A549 (cell line): Measurements from ENCODE around the gene KRTAP11-1. TPM values are rescaled to one million over a fixed set of nuclear protein-coding genes. Genes with fewer than 3 reads are reported as not detected.

ENCODE experiments used
- ATAC-seq, 2 experiments: fragments of 200-7000 bp in 1 of 2; fragments of >200 bp in 1 of 2; cut with Nextera tagmentation in 1 of 2; cut with Tn5 transposase in 1 of 2; 3 replicates each; pipeline versions ENCODE4 v1.8.0 to v1.9.1; 2018 to 2020; ENCODE audit warnings: mild to moderate bottlenecking in 1 of 2, moderate library complexity in 1 of 2
- CTCF ChIA-PET: fragments of 300-600 bp; sonication (Branson Sonifier 250); formaldehyde crosslinking; extraction: SDS; loops from one replicate; lab custom pipeline; 2021; ENCODE audit warnings: antibody characterized with exemption, inconsistent platforms; lab: Yijun Ruan, JAX
- POLR2A ChIA-PET: fragments of 350-600 bp; formaldehyde crosslinking; extraction: SDS; loops from one replicate; lab custom pipeline; 2021; ENCODE audit warnings: antibody characterized with exemption, inconsistent platforms; lab: Yijun Ruan, JAX
- DNase-seq, 2 experiments: peaks; one replicate each; pipeline versions ENCODE4 v3.0.0 to v3.0.0-alpha.2; 2011 to 2016; ENCODE audit warnings: low read depth in 1 of 2, low spot score in 1 of 2
- FAIRE-seq: peaks from 2 replicates; lab custom pipeline; 2011; peaks lifted over from hg19 to GRCh38; lab: Jason Lieb, UNC
- H3K27ac ChIP-seq, 2 experiments: fragments of >200 bp; sonication (Bioruptor Twin); formaldehyde crosslinking; 3 replicates each; pipeline ENCODE4 v1.5.1; 2016 to 2017
- H3K4me1 ChIP-seq: fragments of >200 bp; sonication (Bioruptor Twin); formaldehyde crosslinking; 3 replicates; pipeline ENCODE4 v1.6.1; 2016
- H3K4me2 ChIP-seq: fragments of >200 bp; sonication (Bioruptor Twin); formaldehyde crosslinking; 3 replicates; pipeline ENCODE4 v1.6.1; 2016
- H3K4me3 ChIP-seq: fragments of >200 bp; sonication (Bioruptor Twin); formaldehyde crosslinking; 3 replicates; pipeline ENCODE4 v1.5.1; 2016
- H3K9me3 ChIP-seq: fragments of >200 bp; sonication (Bioruptor Twin); formaldehyde crosslinking; 3 replicates; pipeline ENCODE4 v1.6.1; 2016
- CBX2 ChIP-seq: fragments of 200-600 bp; sonication (generic); IDR thresholded peaks from 2 replicates; pipeline ENCODE4 v1.6.1; 2016; ENCODE audit warnings: low read depth, mild to moderate bottlenecking, borderline replicate concordance
- CHD4 ChIP-seq: fragments of 200-600 bp; sonication (generic); IDR thresholded peaks from 2 replicates; pipeline ENCODE4 v1.6.1; 2016; ENCODE audit warnings: antibody characterized with exemption, mild to moderate bottlenecking, borderline replicate concordance
- CTCF ChIP-seq: fragments of >200 bp; sonication (Bioruptor Twin); formaldehyde crosslinking; IDR thresholded peaks from 3 replicates; pipeline ENCODE4 v1.5.1; 2016
- ELK1 ChIP-seq: fragments of 150-350 bp; IDR thresholded peaks from 2 replicates; pipeline ENCODE4 v1.6.1; 2014; ENCODE audit warnings: low read depth, mild to moderate bottlenecking, low read length
- EP300 ChIP-seq, 2 experiments: fragments of >200 bp; sonication (Bioruptor Twin); formaldehyde crosslinking; IDR thresholded peaks; 2 replicates in 1 of 2; 3 replicates in 1 of 2; pipeline ENCODE4 v1.6.1; 2016 to 2017
- HEYL ChIP-seq: fragments of 250-450 bp; sonication (Bioruptor Pico); IDR thresholded peaks from 2 replicates; pipeline ENCODE4 v1.8.0; 2021; ENCODE audit warnings: mild to moderate bottlenecking, moderate library complexity
- JUNB ChIP-seq: fragments of >200 bp; sonication (Bioruptor Twin); formaldehyde crosslinking; IDR thresholded peaks from 2 replicates; pipeline ENCODE4 v1.6.1; 2016
- KDM1A ChIP-seq: fragments of 200-600 bp; sonication (generic); IDR thresholded peaks from 2 replicates; pipeline ENCODE4 v1.6.1; 2016; ENCODE audit warnings: low read depth, mild to moderate bottlenecking
- MAX ChIP-seq: IDR thresholded peaks from 2 replicates; pipeline ENCODE4 v1.6.1; 2012
- MAZ ChIP-seq: fragments of 150-350 bp; IDR thresholded peaks from 2 replicates; pipeline ENCODE4 v1.6.1; 2014; ENCODE audit warnings: antibody characterized with exemption, low read depth, low read length, borderline replicate concordance
- MYC ChIP-seq: IDR thresholded peaks from 2 replicates; pipeline ENCODE4 v1.6.1; 2012; ENCODE audit warnings: mild to moderate bottlenecking, inconsistent platforms, low read length, improper control_type of control experiment, borderline replicate concordance
- NFE2L2 ChIP-seq: fragments of 150-350 bp; conservative IDR thresholded peaks from 2 replicates; pipeline ENCODE4 v1.6.1; 2014; ENCODE audit warnings: low read length
- RARB ChIP-seq: fragments of 250-450 bp; sonication (Bioruptor Pico); IDR thresholded peaks from 2 replicates; pipeline ENCODE4 v1.8.0; 2021; ENCODE audit warnings: mild to moderate bottlenecking, moderate library complexity
- RCOR1 ChIP-seq: fragments of 150-350 bp; IDR thresholded peaks from 2 replicates; pipeline ENCODE4 v1.6.1; 2014; ENCODE audit warnings: antibody characterized with exemption, low read length, low read depth
- REST ChIP-seq: fragments of 200-600 bp; sonication (generic); IDR thresholded peaks from 2 replicates; pipeline ENCODE4 v1.6.1; 2016; ENCODE audit warnings: antibody characterized with exemption, mild to moderate bottlenecking, moderate library complexity
- SMC3 ChIP-seq: fragments of >200 bp; sonication (Bioruptor Twin); formaldehyde crosslinking; IDR thresholded peaks from 3 replicates; pipeline ENCODE4 v1.6.1; 2018; ENCODE audit warnings: inconsistent platforms
- SREBF2 ChIP-seq: fragments of 450-650 bp; IDR thresholded peaks from 2 replicates; pipeline ENCODE4 v1.6.1; 2014; ENCODE audit warnings: mild to moderate bottlenecking, moderate library complexity
- ZNF302 ChIP-seq: fragments of 250-450 bp; sonication (Bioruptor Pico); IDR thresholded peaks from 2 replicates; pipeline ENCODE4 v1.9.0; 2021; ENCODE audit warnings: inconsistent platforms, mild to moderate bottlenecking, moderate library complexity
- ZSCAN20 ChIP-seq: fragments of 250-450 bp; sonication (Bioruptor Pico); IDR thresholded peaks from 2 replicates; pipeline ENCODE4 v1.8.0; 2022; ENCODE audit warnings: mild to moderate bottlenecking, moderate library complexity
- WGBS: methylation state at CpG from one replicate; pipeline ENCODE4 v1.1.6; 2017; ENCODE audit errors: missing lambda C conversion rate; 5-methylcytosine and 5-hydroxymethylcytosine counted together
- polyA plus RNA-seq, 4 experiments: library from polyadenylated mRNA; depleted of rRNA in 3 of 4; stranded (reverse); fragments of >200 nt; fragmentation: RNase III in 1 of 4; extraction: RNeasy Plus Mini Kit Qiagen cat#74134 plus additional on column Dnase treatment in 1 of 4; gene quantifications; 2 replicates in 3 of 4; 3 replicates in 1 of 4; pipeline ENCODE4 v1.2.3, GENCODE V29; 2011 to 2017
- TF ChIP-seq, protein P1 (sequence below): IDR thresholded peaks from 2 replicates; pipeline ENCODE4 v1.6.1; 2012; ENCODE audit warnings: low read depth, borderline replicate concordance

The KRTAP11-1 gene
- polyA plus RNA-seq, 2 of the 4 experiments (the other 2 are of a cell fraction), result not detected

- ATAC-seq, result no peak
- POLR2A ChIA-PET, result no interaction called here
- TF ChIP-seq SREBF2, result no peak
- no peak for TF ChIP-seq MAZ
- TF ChIP-seq JUNB, result no peak
- TF ChIP-seq RCOR1, result no peak
- TF ChIP-seq, protein P1, sequence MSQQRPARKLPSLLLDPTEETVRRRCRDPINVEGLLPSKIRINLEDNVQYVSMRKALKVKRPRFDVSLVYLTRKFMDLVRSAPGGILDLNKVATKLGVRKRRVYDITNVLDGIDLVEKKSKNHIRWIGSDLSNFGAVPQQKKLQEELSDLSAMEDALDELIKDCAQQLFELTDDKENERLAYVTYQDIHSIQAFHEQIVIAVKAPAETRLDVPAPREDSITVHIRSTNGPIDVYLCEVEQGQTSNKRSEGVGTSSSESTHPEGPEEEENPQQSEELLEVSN, result no peak
- Histone ChIP-seq H3K27ac (no peak overlapping the region), H3K4me1 (no peaks in the 10 kb centered on the region), H3K4me3 (no peak overlapping the region), H3K4me2 (no peak overlapping the region), H3K9me3 (no peaks in the 10 kb centered on the region)
- DNase-seq, result no peak
- FAIRE-seq, result no peak
- CTCF ChIA-PET, result interaction anchor here (1.0 kb wide), 1 partner anchor 12 kb away, joined by 3 read pairs; no protein-coding TSS in a partner anchor
These were observed 38.4 kb downstream of the KRTAP11-1 start for GRCh38 chr21:30842990-30843389.

- FAIRE-seq, result no peak
- POLR2A ChIA-PET, result no interaction called here
- 0% methylated on average over 2 of the region's 5 CpGs for WGBS
These were observed 42.1 kb downstream of the KRTAP11-1 start for GRCh38 chr21:30839304-30839703.

More at GRCh38 chr21:30839304-30839703, 42.1 kb downstream of the KRTAP11-1 start:
- no peak for TF ChIP-seq MYC
- no peak for TF ChIP-seq CTCF
- TF ChIP-seq RARB, result no peak
- no peak for TF ChIP-seq CBX2
- no peak for TF ChIP-seq MAZ
- no peak for TF ChIP-seq CHD4
- TF ChIP-seq KDM1A, result no peak
- TF ChIP-seq ZSCAN20, result no peak
- no peak for TF ChIP-seq HEYL (CRISPR knock-in tag)
- TF ChIP-seq ZNF302, result no peak
- no peak for TF ChIP-seq SMC3
- no peak for TF ChIP-seq ELK1
- TF ChIP-seq REST, result no peak
- no peak for TF ChIP-seq EP300 (IDR thresholded peaks at IDR 0.05)
- no peak for TF ChIP-seq NFE2L2
- no peak for TF ChIP-seq MAX
- H3K27ac ChIP-seq, result no peak overlapping the region
- no peaks in the 10 kb centered on the region for H3K9me3 ChIP-seq
- ATAC-seq, result no peak
- H3K4me3 ChIP-seq, result no peak overlapping the region
- DNase-seq, result peak in 1 of 2 experiments; percentile 29
- H3K4me2 ChIP-seq, result no peak overlapping the region
- H3K4me1 ChIP-seq, result no peaks in the 10 kb centered on the region
- CTCF ChIA-PET, result interaction anchor here (1.3 kb wide), 1 partner anchor 10 kb away, joined by 4 read pairs; the partner anchor contains the start of gene KRTAP7-1
